ENCODE results near the gene USP34.
A peak's percentile ranks its signal among the peaks of the same experiment; 100 is the strongest.

Gene USP34

GRCh38 chr2:61433606-61434005 lies 37.3 kb downstream of the USP34 start:
- no peak overlapping the region for H3K4me3 ChIP-seq (ENCODE audit: insufficient read depth, low read length, poor library complexity, severe bottlenecking)
- no peaks in the 10 kb centered on the region for H3K36me3 ChIP-seq (ENCODE audit: low read length)
- TF ChIP-seq CTCF (IDR thresholded peaks at IDR 0.05; ENCODE audit: insufficient read depth, low read length, poor library complexity, severe bottlenecking): no peak
- no peak for TF ChIP-seq EZH2phosphoT487 (conservative IDR thresholded peaks at IDR 0.05; ENCODE audit: low read length)
- H3K27me3 ChIP-seq (ENCODE audit: low read length): no peaks in the 10 kb centered on the region
- peaks cover 66% of the 10 kb centered on the region for H3F3A ChIP-seq (ENCODE audit: insufficient read depth)
- H3K9ac ChIP-seq (ENCODE audit: low read length): peak overlapping the region; percentile 8; the same call in 1 of the 2 replicates
- no peak overlapping the region for H2AFZ ChIP-seq (ENCODE audit: low read depth, low read length, severe bottlenecking)
- peak overlapping the region; percentile 41 for H3K4me2 ChIP-seq (ENCODE audit: low read depth, low read length, poor library complexity, severe bottlenecking)
- no peaks in the 10 kb centered on the region for H3K9me2 ChIP-seq (replicated peaks; ENCODE audit: insufficient read depth, low read length)
- H3K9me3 ChIP-seq (ENCODE audit: insufficient read depth, low read length): no peaks in the 10 kb centered on the region
- H3K79me2 ChIP-seq (ENCODE audit: insufficient read depth, low read length): peaks cover 99% of the 10 kb centered on the region
- no peaks in the 10 kb centered on the region for H4K20me1 ChIP-seq (ENCODE audit: low read depth, low read length)
- peak overlapping the region; percentile 84 for H3K27ac ChIP-seq (ENCODE audit: low read depth, low read length)

GRCh38 chr2:61432990-61433389 lies 37.9 kb downstream of the USP34 start:
- Histone ChIP-seq H2AFZ (ENCODE audit: low read depth, low read length, severe bottlenecking) (no peak overlapping the region), H3K9ac (ENCODE audit: low read length) (no peak overlapping the region), H3K27ac (ENCODE audit: low read depth, low read length) (peak overlapping the region; percentile 84), H3K79me2 (ENCODE audit: insufficient read depth, low read length) (peaks cover 99% of the 10 kb centered on the region), H3K9me2 (replicated peaks; ENCODE audit: insufficient read depth, low read length) (no peaks in the 10 kb centered on the region), H3K9me3 (ENCODE audit: insufficient read depth, low read length) (no peaks in the 10 kb centered on the region), H3F3A (ENCODE audit: insufficient read depth) (peaks cover 70% of the 10 kb centered on the region), H3K36me3 (ENCODE audit: low read length) (no peaks in the 10 kb centered on the region), H3K27me3 (ENCODE audit: low read length) (no peaks in the 10 kb centered on the region), H3K4me2 (ENCODE audit: low read depth, low read length, poor library complexity, severe bottlenecking) (peak overlapping the region; percentile 61), H3K4me3 (ENCODE audit: insufficient read depth, low read length, poor library complexity, severe bottlenecking) (no peak overlapping the region), H4K20me1 (ENCODE audit: low read depth, low read length) (no peaks in the 10 kb centered on the region)
- TF ChIP-seq CTCF (IDR thresholded peaks at IDR 0.05; ENCODE audit: insufficient read depth, low read length, poor library complexity, severe bottlenecking) (no peak), EZH2phosphoT487 (conservative IDR thresholded peaks at IDR 0.05; ENCODE audit: low read length) (no peak)

DNA sequence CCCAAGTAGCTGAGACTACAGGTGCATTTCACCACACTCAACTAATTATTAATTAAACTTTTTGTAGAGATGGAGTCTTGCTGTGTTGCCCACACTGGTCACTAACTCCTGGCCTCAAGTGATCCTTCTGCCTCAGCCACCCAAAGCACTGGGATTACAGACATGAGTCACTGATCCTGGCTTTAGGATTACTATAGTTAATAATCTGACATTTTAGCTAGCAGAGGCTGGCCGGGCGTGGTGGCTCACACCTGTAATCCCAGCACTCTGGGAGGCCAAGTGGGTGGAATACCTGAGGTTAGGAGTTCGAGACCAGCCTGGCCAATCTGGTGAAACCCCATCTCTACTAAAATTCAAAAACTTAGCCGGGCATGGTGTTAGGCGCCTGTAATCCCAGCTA lies 39.5 kb downstream of the USP34 start:
- H3K9me2 ChIP-seq (replicated peaks; ENCODE audit: insufficient read depth, low read length): no peaks in the 10 kb centered on the region
- no peaks in the 10 kb centered on the region for H3K9me3 ChIP-seq (ENCODE audit: insufficient read depth, low read length)
- H3K27ac ChIP-seq (ENCODE audit: low read depth, low read length): peak overlapping the region; percentile 94
- no peak overlapping the region for H3K4me3 ChIP-seq (ENCODE audit: insufficient read depth, low read length, poor library complexity, severe bottlenecking)
- H3K9ac ChIP-seq (ENCODE audit: low read length): peak overlapping the region; percentile 33; the same call in 1 of the 2 replicates
- peaks cover 100% of the 10 kb centered on the region for H3K79me2 ChIP-seq (ENCODE audit: insufficient read depth, low read length)
- peaks cover 75% of the 10 kb centered on the region for H3F3A ChIP-seq (ENCODE audit: insufficient read depth)
- H3K27me3 ChIP-seq (ENCODE audit: low read length): no peaks in the 10 kb centered on the region
- H2AFZ ChIP-seq (ENCODE audit: low read depth, low read length, severe bottlenecking): no peak overlapping the region
- peak overlapping the region; percentile 61 for H3K4me2 ChIP-seq (ENCODE audit: low read depth, low read length, poor library complexity, severe bottlenecking)
- no peak for TF ChIP-seq CTCF (IDR thresholded peaks at IDR 0.05; ENCODE audit: insufficient read depth, low read length, poor library complexity, severe bottlenecking)
- no peak for TF ChIP-seq EZH2phosphoT487 (conservative IDR thresholded peaks at IDR 0.05; ENCODE audit: low read length)
- no peaks in the 10 kb centered on the region for H4K20me1 ChIP-seq (ENCODE audit: low read depth, low read length)
- H3K36me3 ChIP-seq (ENCODE audit: low read length): no peaks in the 10 kb centered on the region

All from SU-DHL-6 (cell line).